Loucy (cell line): ENCODE data around the gene CAPN7.

Experiments used
- H2AFZ ChIP-seq: fragments of 200-600 bp; sonication (generic); 2 replicates; pipeline ENCODE4 v1.6.0; 2016; ENCODE audit warnings: antibody characterized with exemption, mild to moderate bottlenecking, low read length, moderate library complexity
- H3F3A ChIP-seq: fragments of 200-600 bp; 2 replicates; pipeline ENCODE4 v1.6.0; 2016; ENCODE audit warnings: antibody characterized with exemption, low read depth, mild to moderate bottlenecking
- H3K27me3 ChIP-seq: fragments of 200-600 bp; sonication (generic); 2 replicates; pipeline ENCODE4 v1.6.1; 2014; ENCODE audit warnings: low read length, mild to moderate bottlenecking; ENCODE audit not compliant: insufficient read depth, poor library complexity, severe bottlenecking
- H3K36me3 ChIP-seq: fragments of 200-600 bp; sonication (generic); 2 replicates; pipeline ENCODE4 v1.6.1; 2016; ENCODE audit warnings: low read length; ENCODE audit not compliant: insufficient read depth
- H3K4me1 ChIP-seq: fragments of 200-600 bp; sonication (generic); 2 replicates; pipeline ENCODE4 v1.5.1; 2014; ENCODE audit warnings: low read length, mild to moderate bottlenecking; ENCODE audit not compliant: insufficient read depth, poor library complexity, severe bottlenecking
- H3K4me2 ChIP-seq: fragments of 200-600 bp; sonication (generic); 2 replicates; pipeline ENCODE4 v1.6.0; 2014; ENCODE audit warnings: antibody characterized with exemption, low read length, low read depth, mild to moderate bottlenecking; ENCODE audit not compliant: poor library complexity, severe bottlenecking
- H3K4me3 ChIP-seq: fragments of 200-600 bp; sonication (generic); 2 replicates; pipeline ENCODE4 v1.5.1; 2014; ENCODE audit warnings: low read length, mild to moderate bottlenecking, mixed read lengths; ENCODE audit not compliant: poor library complexity, severe bottlenecking
- H3K79me2 ChIP-seq: fragments of 200-600 bp; sonication (generic); 2 replicates; pipeline ENCODE4 v1.6.1; 2014; ENCODE audit warnings: low read length; ENCODE audit not compliant: insufficient read depth
- H3K9ac ChIP-seq: fragments of 200-600 bp; sonication (generic); 2 replicates; pipeline ENCODE4 v1.6.0; 2014; ENCODE audit warnings: mild to moderate bottlenecking, low read depth, low read length, moderate library complexity; ENCODE audit not compliant: poor library complexity, severe bottlenecking
- H3K9me2 ChIP-seq: fragments of 200-600 bp; sonication (generic); replicated peaks from 2 replicates; pipeline ENCODE4 v1.6.1; 2016; ENCODE audit warnings: low read depth, low read length, mixed read lengths
- H3K9me3 ChIP-seq: fragments of 200-600 bp; sonication (generic); 2 replicates; pipeline ENCODE4 v1.6.1; 2014; ENCODE audit warnings: mild to moderate bottlenecking, antibody characterized with exemption, low read length, low read depth; ENCODE audit not compliant: insufficient read depth
- H4K20me1 ChIP-seq: fragments of 200-600 bp; sonication (generic); 2 replicates; pipeline ENCODE4 v1.6.0; 2014; ENCODE audit warnings: antibody characterized with exemption, low read length, mild to moderate bottlenecking; ENCODE audit not compliant: insufficient read depth, poor library complexity, severe bottlenecking
- CTCF ChIP-seq: fragments of 200-600 bp; sonication (generic); conservative IDR thresholded peaks from 2 replicates; pipeline ENCODE4 v1.5.1; 2014; ENCODE audit warnings: mild to moderate bottlenecking, antibody characterized with exemption, low read length
- EZH2phosphoT487 ChIP-seq: fragments of 200-600 bp; IDR thresholded peaks from 2 replicates; pipeline ENCODE4 v1.6.1; 2018; ENCODE audit warnings: antibody characterized with exemption, mild to moderate bottlenecking, moderate library complexity, borderline replicate concordance

Gene CAPN7

GRCh38 chr3:15263926-15264325 is 57.9 kb downstream of the CAPN7 start:
- Histone ChIP-seq H3K27me3 (no peaks in the 10 kb centered on the region), H3F3A (no peaks in the 10 kb centered on the region), H3K9me3 (no peaks in the 10 kb centered on the region), H3K9ac (no peak overlapping the region), H4K20me1 (no peaks in the 10 kb centered on the region), H3K4me1 (peaks cover 13% of the 10 kb centered on the region), H3K36me3 (peaks cover 61% of the 10 kb centered on the region; the same call in 1 of the 2 replicates), H3K4me2 (no peak overlapping the region), H3K79me2 (no peaks in the 10 kb centered on the region; the same call in 1 of the 2 replicates), H2AFZ (no peak overlapping the region), H3K9me2 (no peaks in the 10 kb centered on the region), H3K4me3 (no peak overlapping the region)
- no peak for TF ChIP-seq EZH2phosphoT487
- no peak for TF ChIP-seq CTCF

- Histone ChIP-seq H4K20me1 (no peaks in the 10 kb centered on the region), H3K9ac (no peak overlapping the region), H3K36me3 (peaks cover 61% of the 10 kb centered on the region; the same call in 1 of the 2 replicates), H3K4me1 (peaks cover 17% of the 10 kb centered on the region), H3K79me2 (no peaks in the 10 kb centered on the region; the same call in 1 of the 2 replicates), H3K9me3 (no peaks in the 10 kb centered on the region), H3K9me2 (no peaks in the 10 kb centered on the region), H3K4me3 (no peak overlapping the region), H3K27me3 (no peaks in the 10 kb centered on the region), H3F3A (no peaks in the 10 kb centered on the region), H2AFZ (no peak overlapping the region), H3K4me2 (no peak overlapping the region)
- TF ChIP-seq EZH2phosphoT487 (no peak), CTCF (no peak)
Observed at GRCh38 chr3:15264486-15264885, 58.4 kb downstream of the CAPN7 start.

- H3K9ac ChIP-seq, result no peak overlapping the region
- H3F3A ChIP-seq, result no peaks in the 10 kb centered on the region
- H4K20me1 ChIP-seq, result no peaks in the 10 kb centered on the region
- peaks cover 47% of the 10 kb centered on the region; the same call in 1 of the 2 replicates for H3K36me3 ChIP-seq
- H3K4me1 ChIP-seq, result peaks cover 28% of the 10 kb centered on the region
- no peaks in the 10 kb centered on the region for H3K9me2 ChIP-seq
- no peaks in the 10 kb centered on the region for H3K9me3 ChIP-seq
- no peak overlapping the region for H3K4me3 ChIP-seq
- no peak overlapping the region for H2AFZ ChIP-seq
- no peaks in the 10 kb centered on the region for H3K27me3 ChIP-seq
- TF ChIP-seq CTCF, result no peak
- TF ChIP-seq EZH2phosphoT487, result no peak
- peaks cover 8% of the 10 kb centered on the region; the same call in 1 of the 2 replicates for H3K79me2 ChIP-seq
- H3K4me2 ChIP-seq, result no peak overlapping the region
Observed at GRCh38 chr3:15265655-15266509, 59.8 kb downstream of the CAPN7 start.
